Measurements from ENCODE around the gene DOC2B. TPM values are rescaled to one million over a fixed set of nuclear protein-coding genes. Genes with fewer than 3 reads are reported as not detected.

DOC2B gene
- total RNA-seq, 1 donor from 2014 or later = 6.6 TPM

GRCh38 chr17:164303-165235, 16.9 kb downstream of the DOC2B start:
- intact Hi-C loops (cut with micrococcal nuclease) = loop anchor here (2.0 kb wide), 1 partner anchor 536 kb away; no protein-coding TSS in a partner anchor

DNA sequence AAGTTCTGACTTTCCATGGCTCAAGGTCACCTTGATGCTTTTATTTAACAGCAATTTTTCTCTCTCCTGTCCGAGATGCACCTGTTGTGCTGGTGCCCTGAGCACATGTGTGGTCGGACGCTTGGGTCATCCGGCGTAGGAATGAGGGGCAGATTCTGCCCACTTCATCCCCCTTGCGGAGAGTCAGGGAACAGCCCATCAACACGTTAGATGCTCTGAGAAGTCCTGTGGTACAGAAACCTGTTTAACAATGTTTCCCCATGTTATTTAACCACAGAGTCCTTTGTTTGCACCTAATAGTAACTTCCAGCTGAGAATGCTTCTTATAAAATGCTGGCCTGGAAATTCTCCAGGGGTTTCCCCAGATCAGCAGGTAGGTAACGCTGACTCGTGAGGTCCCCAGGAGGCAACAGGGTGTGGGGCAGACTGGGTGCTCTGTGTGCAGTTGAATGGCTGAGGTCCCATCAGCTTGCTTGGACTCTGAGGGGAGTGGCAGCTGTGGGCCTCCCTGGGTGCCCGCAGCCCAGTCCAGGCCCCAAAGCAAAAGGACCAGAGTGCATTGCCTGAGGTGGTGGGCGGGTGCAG, 17.8 kb downstream of the DOC2B start:
- intact Hi-C loops (cut with micrococcal nuclease) = loop anchor here (2.0 kb wide), 1 partner anchor 537 kb away; no protein-coding TSS in a partner anchor

- intact Hi-C loops (cut with micrococcal nuclease) = no loop called here
Observed at GRCh38 chr17:162689-163088, 18.8 kb downstream of the DOC2B start.

GRCh38 chr17:161481-161880, 20.0 kb downstream of the DOC2B start:
- intact Hi-C loops (cut with micrococcal nuclease) = no loop called here

- intact Hi-C loops (cut with micrococcal nuclease) = no loop called here
Observed at GRCh38 chr17:160336-160735, 21.1 kb downstream of the DOC2B start.

- intact Hi-C loops (cut with micrococcal nuclease) = no loop called here
Observed at GRCh38 chr17:159609-160008, 21.8 kb downstream of the DOC2B start.

GRCh38 chr17:158379-158778, 23.1 kb downstream of the DOC2B start:
- intact Hi-C loops (cut with micrococcal nuclease) = no loop called here

GRCh38 chr17:157901-158300, 23.5 kb downstream of the DOC2B start:
- intact Hi-C loops (cut with micrococcal nuclease) = no loop called here

GRCh38 chr17:156946-157345, 24.5 kb downstream of the DOC2B start:
- intact Hi-C loops (cut with micrococcal nuclease) = no loop called here

- intact Hi-C loops (cut with micrococcal nuclease) = no loop called here
Observed at GRCh38 chr17:156094-156621, 25.3 kb downstream of the DOC2B start.

- intact Hi-C loops (cut with micrococcal nuclease) = no loop called here
Observed at GRCh38 chr17:155576-155975, 25.9 kb downstream of the DOC2B start.

GRCh38 chr17:153851-154250, 27.6 kb downstream of the DOC2B start:
- intact Hi-C loops (cut with micrococcal nuclease) = no loop called here

DNA sequence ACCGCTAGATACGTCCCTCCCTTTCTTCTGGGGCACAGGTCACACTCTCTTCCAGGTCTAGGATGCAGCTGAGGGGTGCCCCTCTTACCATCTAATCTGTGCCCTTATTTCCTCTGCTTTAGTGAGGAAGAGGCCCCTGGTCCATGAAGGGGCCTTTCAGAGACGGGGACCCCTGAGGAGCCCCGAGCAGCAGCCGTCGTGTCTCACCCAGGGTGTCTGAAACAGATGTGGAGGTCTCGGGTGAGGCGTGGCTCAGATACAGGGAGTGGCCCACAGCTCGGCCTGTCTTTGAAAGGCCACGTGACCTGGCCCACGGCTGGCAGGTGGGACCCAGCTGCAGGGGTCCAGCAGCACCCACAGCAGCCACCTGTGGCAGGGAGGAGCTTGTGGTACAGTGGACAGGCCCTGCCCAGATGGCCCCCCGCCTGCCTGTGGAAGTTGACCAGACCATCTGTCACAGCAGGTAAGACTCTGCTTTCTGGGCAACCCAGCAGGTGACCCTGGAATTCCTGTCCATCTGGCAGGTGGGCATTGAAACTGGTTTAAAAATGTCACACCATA, 28.5 kb downstream of the DOC2B start:
- intact Hi-C loops (cut with micrococcal nuclease) = no loop called here

GRCh38 chr17:151886-152859, 29.3 kb downstream of the DOC2B start:
- intact Hi-C loops (cut with micrococcal nuclease) = no loop called here

- intact Hi-C loops (cut with micrococcal nuclease) = no loop called here
Observed at GRCh38 chr17:151004-151403, 30.4 kb downstream of the DOC2B start.

DNA sequence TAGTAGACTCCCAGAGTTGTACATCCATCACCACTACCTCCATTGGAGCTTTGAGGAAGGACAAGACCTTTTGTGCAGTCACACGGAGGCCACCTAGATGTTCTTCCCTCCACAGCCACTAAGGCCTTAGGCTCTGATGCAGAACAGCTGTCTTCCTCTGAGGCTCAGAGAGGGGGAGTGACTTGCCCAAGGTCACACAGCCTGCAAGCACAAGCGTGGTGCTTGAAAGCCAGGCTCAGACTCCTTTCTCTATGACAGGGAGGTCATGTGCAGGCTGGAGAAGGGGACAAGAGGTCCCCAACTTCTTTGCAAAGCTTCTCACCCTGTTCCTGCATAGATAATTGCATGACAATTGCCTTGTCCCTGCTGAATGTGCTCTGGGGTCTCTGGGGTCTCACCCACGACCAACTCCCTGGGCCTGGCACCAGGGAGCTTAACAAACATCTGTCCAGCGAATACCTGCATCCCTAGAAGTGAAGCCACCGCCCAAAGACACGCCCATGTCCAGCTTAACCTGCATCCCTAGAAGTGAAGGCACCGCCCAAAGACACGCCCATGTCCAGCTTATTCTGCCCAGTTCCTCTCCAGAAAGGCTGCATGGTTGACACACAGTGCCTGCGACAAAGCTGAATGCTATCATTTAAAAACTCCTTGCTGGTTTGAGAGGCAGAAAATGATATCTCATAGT, 31.4 kb downstream of the DOC2B start:
- intact Hi-C loops (cut with micrococcal nuclease) = no loop called here

- intact Hi-C loops (cut with micrococcal nuclease) = no loop called here
Observed at GRCh38 chr17:149231-149630, 32.2 kb downstream of the DOC2B start.

DNA sequence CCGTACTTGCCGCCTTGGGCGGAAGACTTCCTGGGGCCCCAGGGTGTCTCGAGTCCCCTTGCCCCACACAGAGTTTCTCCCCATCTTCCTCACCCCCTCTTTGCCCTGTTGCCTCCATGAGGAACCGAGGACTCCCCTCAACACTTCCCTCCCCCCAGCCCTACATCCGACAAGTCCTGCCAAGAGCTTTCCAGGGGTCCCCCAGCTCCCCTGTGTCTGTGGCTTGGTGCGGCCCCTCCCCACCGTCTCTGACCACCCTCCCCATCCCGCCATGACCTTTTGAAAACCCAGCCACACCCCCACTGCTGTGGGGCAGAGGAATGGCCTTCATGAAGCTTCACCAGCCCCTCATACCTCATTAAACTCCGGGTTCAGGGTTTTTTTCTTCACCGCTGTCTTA, 32.7 kb downstream of the DOC2B start:
- intact Hi-C loops (cut with micrococcal nuclease) = no loop called here

DNA sequence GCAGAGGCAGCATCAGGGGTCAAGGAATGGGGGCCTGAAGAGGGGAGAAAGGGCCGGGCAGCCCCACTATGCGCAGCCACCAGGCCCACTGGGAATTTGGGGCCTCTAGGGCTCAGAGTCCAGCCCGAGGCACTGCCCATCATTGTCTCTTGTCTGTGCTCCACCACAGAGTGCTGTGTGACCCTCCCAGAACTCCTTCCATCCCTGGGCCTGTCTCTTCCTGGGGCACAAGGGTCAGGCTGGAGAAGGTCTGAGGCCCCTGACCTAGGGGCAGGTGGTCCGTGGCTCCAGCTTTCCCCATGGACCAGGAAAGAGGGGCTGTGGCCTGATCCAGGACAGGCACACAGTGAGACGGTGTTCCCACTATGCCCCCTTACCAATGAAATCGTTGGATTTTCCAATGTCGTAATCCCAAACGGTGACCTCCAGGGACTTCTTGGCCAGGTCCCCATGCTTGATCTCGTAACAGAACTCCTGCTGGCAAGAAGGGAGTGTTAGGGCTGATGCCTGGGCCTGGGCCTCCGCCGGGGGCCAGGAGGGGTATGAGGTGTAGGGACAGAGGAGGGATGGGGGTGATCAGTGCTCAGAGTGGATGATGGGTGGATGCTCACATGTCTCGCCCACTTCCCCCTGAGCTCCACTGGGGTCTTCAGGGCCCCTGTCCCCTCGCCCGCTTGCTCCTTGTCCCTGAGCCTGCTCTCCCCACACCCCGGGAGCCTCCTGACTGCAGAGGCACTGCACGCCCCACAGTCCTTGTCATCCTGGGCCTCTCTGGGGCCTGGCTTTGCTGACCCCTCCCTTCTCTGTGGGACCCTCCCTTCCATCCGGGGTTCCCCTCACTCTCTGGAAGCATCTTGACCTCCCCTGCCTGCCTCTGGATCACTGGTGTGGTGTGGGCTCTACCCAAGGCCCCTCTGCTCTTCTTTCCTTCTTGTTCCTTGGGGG, 33.4 kb downstream of the DOC2B start:
- intact Hi-C loops (cut with micrococcal nuclease) = no loop called here
